ENCODE data around the gene LRMDA.

LRMDA gene

GRCh38 chr10:76074659-76075058, 643.2 kb downstream of the LRMDA start:
- DNase-seq = no peak

GRCh38 chr10:76080451-76080850, 649.0 kb downstream of the LRMDA start:
- DNase-seq = no peak

- no peak for DNase-seq
These were observed 649.6 kb downstream of the LRMDA start for GRCh38 chr10:76080991-76081390.

GRCh38 chr10:76082232-76082631, 650.8 kb downstream of the LRMDA start:
- no peak for DNase-seq

GRCh38 chr10:76082956-76083355, 651.5 kb downstream of the LRMDA start:
- DNase-seq = no peak

- no peak for DNase-seq
These were observed 653.8 kb downstream of the LRMDA start for GRCh38 chr10:76085002-76085816.

- DNase-seq = no peak
These were observed 654.4 kb downstream of the LRMDA start for GRCh38 chr10:76085817-76086167.

- no peak for DNase-seq
These were observed 654.8 kb downstream of the LRMDA start for GRCh38 chr10:76086170-76086760.

- no peak for DNase-seq
These were observed 655.6 kb downstream of the LRMDA start for GRCh38 chr10:76086761-76087639.

- DNase-seq = no peak
These were observed 656.6 kb downstream of the LRMDA start for GRCh38 chr10:76088008-76088407.

- no peak for DNase-seq
These were observed 657.6 kb downstream of the LRMDA start for GRCh38 chr10:76088980-76089379.

GRCh38 chr10:76089556-76090180, 658.2 kb downstream of the LRMDA start:
- no peak for DNase-seq

GRCh38 chr10:76091926-76092325, 660.5 kb downstream of the LRMDA start:
- no peak for DNase-seq

- no peak for DNase-seq
These were observed 675.2 kb downstream of the LRMDA start for GRCh38 chr10:76106611-76107010.

GRCh38 chr10:76108563-76109359, 677.3 kb downstream of the LRMDA start:
- DNase-seq = no peak

- DNase-seq = no peak
These were observed 680.0 kb downstream of the LRMDA start for GRCh38 chr10:76111404-76111803.

GRCh38 chr10:76111986-76112825, 680.8 kb downstream of the LRMDA start:
- DNase-seq = no peak

GRCh38 chr10:76112826-76113150, 681.4 kb downstream of the LRMDA start:
- DNase-seq = no peak

GRCh38 chr10:76113952-76114351, 682.5 kb downstream of the LRMDA start:
- no peak for DNase-seq

- no peak for DNase-seq
These were observed 683.2 kb downstream of the LRMDA start for GRCh38 chr10:76114581-76115001.

GRCh38 chr10:76115131-76115470, 683.7 kb downstream of the LRMDA start:
- no peak for DNase-seq

All from GDM1 (cell line).